WERI-Rb-1 (cell line): Measurements from ENCODE around the gene CETP.

Experiments
- DNase-seq: peaks from one replicate; pipeline ENCODE4 v3.0.0-alpha.2; 2020
- H3K27ac ChIP-seq: fragments of 250-450 bp; sonication (Bioruptor Pico); 2 replicates; pipeline ENCODE4 v1.5.1; 2020; ENCODE audit warnings: mild to moderate bottlenecking, moderate library complexity
- H3K27me3 ChIP-seq: fragments of 250-450 bp; sonication (Bioruptor Pico); 2 replicates; pipeline ENCODE4 v1.5.1; 2021; ENCODE audit warnings: mild to moderate bottlenecking, low read depth, moderate library complexity; ENCODE audit not compliant: insufficient read depth, severe bottlenecking
- H3K36me3 ChIP-seq: fragments of 250-450 bp; sonication (Bioruptor Pico); 2 replicates; pipeline ENCODE4 v1.5.1; 2020; ENCODE audit warnings: mild to moderate bottlenecking, moderate library complexity
- H3K4me3 ChIP-seq: 2 replicates; pipeline ENCODE4 v1.5.1; 2011; ENCODE audit warnings: low read depth, mild to moderate bottlenecking, control low read depth, low read length
- H3K9me3 ChIP-seq: fragments of 250-450 bp; sonication (Bioruptor Pico); 2 replicates; pipeline ENCODE4 v1.5.1; 2021; ENCODE audit warnings: mild to moderate bottlenecking, moderate library complexity; ENCODE audit not compliant: severe bottlenecking
- TF ChIP-seq, protein P1 (sequence below): IDR thresholded peaks from 2 replicates; pipeline ENCODE4 v1.5.1; 2011; ENCODE audit warnings: low read depth, mild to moderate bottlenecking, control low read depth, inconsistent platforms, low read length

The CETP gene, protein sequence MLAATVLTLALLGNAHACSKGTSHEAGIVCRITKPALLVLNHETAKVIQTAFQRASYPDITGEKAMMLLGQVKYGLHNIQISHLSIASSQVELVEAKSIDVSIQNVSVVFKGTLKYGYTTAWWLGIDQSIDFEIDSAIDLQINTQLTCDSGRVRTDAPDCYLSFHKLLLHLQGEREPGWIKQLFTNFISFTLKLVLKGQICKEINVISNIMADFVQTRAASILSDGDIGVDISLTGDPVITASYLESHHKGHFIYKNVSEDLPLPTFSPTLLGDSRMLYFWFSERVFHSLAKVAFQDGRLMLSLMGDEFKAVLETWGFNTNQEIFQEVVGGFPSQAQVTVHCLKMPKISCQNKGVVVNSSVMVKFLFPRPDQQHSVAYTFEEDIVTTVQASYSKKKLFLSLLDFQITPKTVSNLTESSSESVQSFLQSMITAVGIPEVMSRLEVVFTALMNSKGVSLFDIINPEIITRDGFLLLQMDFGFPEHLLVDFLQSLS

DNA sequence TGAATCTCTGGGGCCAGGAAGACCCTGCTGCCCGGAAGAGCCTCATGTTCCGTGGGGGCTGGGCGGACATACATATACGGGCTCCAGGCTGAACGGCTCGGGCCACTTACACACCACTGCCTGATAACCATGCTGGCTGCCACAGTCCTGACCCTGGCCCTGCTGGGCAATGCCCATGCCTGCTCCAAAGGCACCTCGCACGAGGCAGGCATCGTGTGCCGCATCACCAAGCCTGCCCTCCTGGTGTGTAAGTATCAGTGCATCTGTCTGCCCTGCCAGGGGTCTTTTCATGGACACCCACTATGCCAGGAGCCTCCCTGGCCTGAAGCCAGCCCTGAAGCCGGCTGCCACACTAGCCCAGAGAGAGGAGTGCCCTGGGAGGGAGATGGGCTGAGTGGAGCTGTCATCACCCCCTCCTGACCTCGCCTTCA is at the start of gene CETP:
CETP (plus strand) TSS at position 100 of the 431 bp plus-strand sequence; CDS start at position 130, 30 bp downstream.
- TF ChIP-seq, protein P1, sequence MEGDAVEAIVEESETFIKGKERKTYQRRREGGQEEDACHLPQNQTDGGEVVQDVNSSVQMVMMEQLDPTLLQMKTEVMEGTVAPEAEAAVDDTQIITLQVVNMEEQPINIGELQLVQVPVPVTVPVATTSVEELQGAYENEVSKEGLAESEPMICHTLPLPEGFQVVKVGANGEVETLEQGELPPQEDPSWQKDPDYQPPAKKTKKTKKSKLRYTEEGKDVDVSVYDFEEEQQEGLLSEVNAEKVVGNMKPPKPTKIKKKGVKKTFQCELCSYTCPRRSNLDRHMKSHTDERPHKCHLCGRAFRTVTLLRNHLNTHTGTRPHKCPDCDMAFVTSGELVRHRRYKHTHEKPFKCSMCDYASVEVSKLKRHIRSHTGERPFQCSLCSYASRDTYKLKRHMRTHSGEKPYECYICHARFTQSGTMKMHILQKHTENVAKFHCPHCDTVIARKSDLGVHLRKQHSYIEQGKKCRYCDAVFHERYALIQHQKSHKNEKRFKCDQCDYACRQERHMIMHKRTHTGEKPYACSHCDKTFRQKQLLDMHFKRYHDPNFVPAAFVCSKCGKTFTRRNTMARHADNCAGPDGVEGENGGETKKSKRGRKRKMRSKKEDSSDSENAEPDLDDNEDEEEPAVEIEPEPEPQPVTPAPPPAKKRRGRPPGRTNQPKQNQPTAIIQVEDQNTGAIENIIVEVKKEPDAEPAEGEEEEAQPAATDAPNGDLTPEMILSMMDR, result no peak
- H3K36me3 ChIP-seq, result no peaks in the 10 kb centered on the region
- no peak within 1 kb of the TSS for H3K27ac ChIP-seq
- no peak within 1 kb of the TSS for H3K4me3 ChIP-seq
- no peaks in the 10 kb centered on the region for H3K27me3 ChIP-seq
- H3K9me3 ChIP-seq, result no peaks in the 10 kb centered on the region
- no peak for DNase-seq

GRCh38 chr16:56912746-56913708 is 48.7 kb upstream of the CETP start:
- Histone ChIP-seq H3K36me3 (no peaks in the 10 kb centered on the region), H3K9me3 (no peaks in the 10 kb centered on the region), H3K4me3 (no peak overlapping the region), H3K27me3 (no peaks in the 10 kb centered on the region), H3K27ac (no peak overlapping the region)
- no peak for DNase-seq
- TF ChIP-seq, protein P1, result no peak

GRCh38 chr16:56914896-56915295 is 46.9 kb upstream of the CETP start:
- DNase-seq, result no peak
- H3K27ac ChIP-seq, result no peak overlapping the region
- TF ChIP-seq, protein P1, result no peak
- H3K27me3 ChIP-seq, result no peaks in the 10 kb centered on the region
- H3K36me3 ChIP-seq, result no peaks in the 10 kb centered on the region
- H3K4me3 ChIP-seq, result no peak overlapping the region
- no peaks in the 10 kb centered on the region for H3K9me3 ChIP-seq

DNA sequence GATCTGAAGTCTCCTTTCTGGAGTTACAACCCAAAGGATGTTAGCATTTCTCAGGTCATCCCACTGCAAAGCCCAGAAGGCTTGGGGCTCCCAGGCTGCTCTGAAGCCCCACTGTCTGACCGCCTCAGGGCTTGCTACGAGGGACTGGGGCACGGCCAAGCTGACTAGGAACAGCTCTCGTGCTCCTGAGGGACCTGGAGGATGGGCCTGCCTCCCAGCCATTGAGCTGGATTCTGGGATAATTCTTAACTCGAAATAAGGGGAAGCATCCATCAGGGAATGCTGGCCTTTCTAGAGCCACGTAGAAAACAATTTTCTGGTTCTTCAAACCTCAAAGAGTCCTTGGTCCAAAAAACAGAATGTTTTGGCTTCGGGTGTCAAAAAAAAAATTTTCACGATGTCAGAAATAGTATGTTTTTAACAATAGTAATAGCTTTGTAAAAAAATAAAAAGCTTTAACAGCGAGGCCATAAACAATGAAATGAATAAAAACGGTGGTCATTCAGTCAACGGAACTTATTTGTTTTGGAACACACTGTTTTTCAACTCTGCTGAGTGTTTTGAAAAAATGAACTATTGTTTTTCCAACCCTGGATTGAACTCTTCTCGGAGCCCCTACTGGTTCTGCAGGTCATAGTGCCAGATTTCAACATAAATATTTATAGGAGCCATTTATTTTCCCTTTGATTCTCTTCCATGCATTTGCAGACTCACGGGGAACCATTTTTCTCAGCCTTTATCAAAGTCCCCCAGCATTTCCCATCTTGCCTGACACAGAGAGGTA is 46.2 kb upstream of the CETP start:
- no peaks in the 10 kb centered on the region for H3K36me3 ChIP-seq
- no peak for DNase-seq
- no peaks in the 10 kb centered on the region for H3K9me3 ChIP-seq
- H3K27me3 ChIP-seq, result no peaks in the 10 kb centered on the region
- no peak overlapping the region for H3K4me3 ChIP-seq
- TF ChIP-seq, protein P1, result no peak
- no peak overlapping the region for H3K27ac ChIP-seq
